ENCODE measurements around the gene ACTN2.

ACTN2 gene

DNA sequence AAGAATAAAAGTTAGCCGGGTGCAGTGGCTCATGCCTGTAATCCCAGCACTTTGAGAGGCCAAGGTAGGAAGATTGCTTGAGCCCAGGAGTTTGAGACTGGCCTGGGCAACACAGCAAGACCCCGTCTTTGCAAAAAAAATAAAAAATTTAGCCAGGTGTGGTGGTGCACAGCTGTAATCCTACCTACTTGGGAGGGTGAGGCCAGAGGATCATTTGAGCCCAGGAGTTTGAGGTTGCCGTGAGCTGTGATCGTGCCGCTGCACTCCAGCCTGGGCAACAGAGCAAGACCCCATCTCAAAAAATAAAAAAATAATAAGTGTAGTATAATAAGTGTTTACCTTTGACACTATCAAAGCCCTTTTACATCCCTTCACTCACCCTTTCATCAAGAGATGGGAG is 5.0 kb downstream of the ACTN2 start:
- no peak for DNase-seq (ENCODE audit: low spot score)

DNA sequence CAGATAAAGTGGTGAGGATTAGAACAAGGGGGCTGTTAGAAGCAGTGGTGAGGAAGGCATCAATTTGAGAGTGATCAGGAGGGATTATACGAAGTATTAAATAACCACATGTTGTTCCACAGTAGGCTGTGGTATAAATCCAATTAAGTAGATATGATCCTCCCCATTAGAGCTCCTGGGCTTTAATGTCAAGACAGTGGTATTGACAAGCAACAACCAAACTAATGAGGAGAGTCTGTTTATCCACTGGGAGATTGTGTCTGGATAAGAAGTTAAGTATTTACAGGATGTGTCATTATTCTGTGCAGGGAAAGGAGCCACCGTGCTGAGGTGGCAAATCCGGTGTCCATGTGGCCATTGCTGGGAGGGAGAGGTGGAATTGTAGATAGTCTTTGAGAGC is 5.8 kb downstream of the ACTN2 start:
- DNase-seq (ENCODE audit: low spot score), result no peak

DNA sequence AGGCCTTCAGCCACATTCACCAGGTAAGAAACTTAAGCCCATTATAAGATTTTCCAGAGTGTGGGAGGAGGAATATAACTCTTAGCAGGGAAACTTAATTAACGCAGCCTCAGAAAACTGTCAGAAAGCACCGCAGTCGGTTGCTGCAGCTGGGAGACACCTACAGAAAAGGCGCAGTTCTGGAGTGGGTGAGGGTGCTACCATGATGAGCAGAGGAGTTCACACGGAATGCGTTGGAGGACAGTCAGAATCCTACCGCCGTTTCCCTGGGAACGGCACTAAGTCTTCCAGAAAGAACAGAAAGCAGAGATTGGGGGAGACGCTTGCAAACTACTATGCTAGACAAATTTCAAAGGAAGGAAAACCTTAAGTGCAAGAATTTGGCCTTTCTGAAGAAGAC is 6.4 kb downstream of the ACTN2 start:
- no peak for DNase-seq (ENCODE audit: low spot score)

DNA sequence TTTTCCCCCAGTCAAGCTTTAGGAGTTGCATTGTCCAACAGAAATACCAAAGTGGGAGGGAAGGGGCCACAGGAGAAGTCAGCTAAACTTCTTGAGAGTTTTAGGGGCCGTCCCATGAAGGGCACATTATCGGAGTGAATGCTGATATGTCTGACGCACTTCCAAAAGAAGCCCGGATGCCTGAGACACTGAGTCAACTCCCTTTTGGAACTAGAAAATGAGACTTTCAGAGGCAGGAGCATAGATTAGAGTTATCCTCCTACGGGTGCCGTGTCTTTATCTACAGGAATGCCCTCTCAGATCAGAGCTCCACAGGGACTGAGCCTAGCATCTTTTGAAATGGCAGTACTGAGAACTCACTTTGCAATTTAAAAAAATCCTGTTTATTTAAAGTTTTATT is 13.1 kb downstream of the ACTN2 start:
- no peak for DNase-seq (ENCODE audit: low spot score)

GRCh38 chr1:236700903-236701302 is 14.6 kb downstream of the ACTN2 start:
- no peak for DNase-seq (ENCODE audit: low spot score)

- no peak for DNase-seq (ENCODE audit: low spot score)
Measured at GRCh38 chr1:236701782-236702181, 15.5 kb downstream of the ACTN2 start.

DNA sequence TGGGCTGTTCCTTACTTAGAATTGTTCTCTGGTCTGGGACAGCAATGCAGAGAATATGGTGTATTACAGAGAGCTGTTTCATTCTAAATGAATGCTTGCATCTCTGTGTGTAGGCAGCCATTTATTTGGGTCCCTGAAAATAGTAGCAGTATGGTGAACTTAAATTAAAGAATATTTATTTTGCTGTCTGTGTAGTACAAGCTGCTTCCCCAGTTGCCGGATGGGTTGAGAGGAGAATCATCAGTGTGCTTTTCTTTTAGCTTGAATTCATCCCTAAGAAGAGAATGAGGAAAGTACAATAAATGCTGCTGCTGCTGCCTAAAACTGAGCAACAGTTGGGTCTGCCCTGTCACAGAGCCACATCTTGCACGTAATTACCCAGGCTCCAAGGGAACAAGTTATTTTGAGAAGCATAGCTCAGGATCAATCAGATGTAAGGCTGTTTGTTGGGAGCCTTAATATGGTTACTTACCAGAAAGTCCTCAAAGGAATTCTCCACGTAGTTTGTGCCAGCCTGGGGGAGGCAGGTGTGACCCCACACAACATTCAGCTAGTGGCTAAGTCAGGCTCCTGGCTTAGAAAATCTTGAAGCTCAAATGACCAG is 16.6 kb downstream of the ACTN2 start:
- DNase-seq (ENCODE audit: low spot score), result no peak

DNA sequence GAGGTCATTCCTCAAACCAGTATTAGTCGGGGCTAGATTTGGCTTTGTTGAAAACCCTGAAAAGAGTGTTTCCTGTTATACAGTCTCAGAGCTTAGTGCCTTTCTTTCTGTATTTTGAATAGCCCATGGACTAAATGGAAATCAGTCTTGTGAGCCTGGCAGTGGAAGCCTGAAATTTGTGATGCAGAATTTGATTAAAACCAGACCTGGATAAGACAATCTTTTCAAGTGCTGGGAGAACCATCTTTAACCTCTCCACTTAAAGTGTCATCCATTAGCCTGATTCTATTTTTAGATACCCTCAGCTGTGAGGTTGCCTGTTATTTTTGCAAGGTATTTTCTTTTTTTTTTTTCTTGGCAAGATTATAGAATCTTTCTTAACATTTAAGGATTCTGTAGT is 19.5 kb downstream of the ACTN2 start:
- DNase-seq (ENCODE audit: low spot score), result no peak

DNA sequence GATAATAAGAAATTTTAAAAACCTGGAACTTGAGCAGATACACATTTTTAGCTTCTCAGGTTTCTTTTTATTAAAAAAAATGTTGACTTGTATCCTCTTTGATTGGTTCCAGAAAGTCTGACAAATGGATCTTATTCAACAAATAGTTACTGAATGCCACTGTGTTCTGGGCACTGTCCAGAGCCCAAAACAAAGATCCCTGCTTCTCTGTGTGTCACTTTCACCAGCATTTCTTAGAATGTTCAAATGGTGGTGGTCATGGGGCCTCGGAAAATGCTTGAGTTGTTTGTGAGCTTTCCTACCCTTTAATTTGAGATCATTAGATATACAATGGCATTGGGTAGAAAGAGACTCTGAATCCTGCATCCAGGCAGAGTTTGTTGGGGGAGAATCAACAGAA is 19.9 kb downstream of the ACTN2 start:
- DNase-seq (ENCODE audit: low spot score), result no peak

GRCh38 chr1:236710328-236710892 is 24.1 kb downstream of the ACTN2 start:
- DNase-seq (ENCODE audit: low spot score), result no peak

GRCh38 chr1:236716160-236716559 is 29.9 kb downstream of the ACTN2 start:
- no peak for DNase-seq (ENCODE audit: low spot score)

- no peak for DNase-seq (ENCODE audit: low spot score)
Measured at GRCh38 chr1:236717811-236718210, 31.5 kb downstream of the ACTN2 start.

DNA sequence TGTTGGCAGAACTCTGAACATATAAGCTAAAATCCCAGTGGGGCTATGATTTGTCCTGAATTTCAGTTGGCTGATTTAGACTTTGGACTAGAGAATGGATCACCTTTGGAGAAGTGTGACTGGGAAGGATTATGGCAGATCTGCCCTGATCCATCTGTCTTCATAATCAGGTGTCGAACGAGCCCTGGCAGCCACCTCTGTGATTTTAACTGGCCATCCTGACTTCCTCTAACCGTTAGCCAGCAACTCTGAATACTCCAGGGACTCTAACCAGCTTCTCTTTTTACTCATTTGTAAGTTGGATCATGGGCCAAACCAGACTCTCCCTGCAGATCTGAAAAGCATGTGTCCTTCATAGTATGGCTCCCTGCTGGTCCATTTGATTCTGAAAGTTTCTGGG is 32.0 kb downstream of the ACTN2 start:
- DNase-seq (ENCODE audit: low spot score), result no peak

GRCh38 chr1:236720206-236720605 is 33.9 kb downstream of the ACTN2 start:
- DNase-seq (ENCODE audit: low spot score), result no peak

DNA sequence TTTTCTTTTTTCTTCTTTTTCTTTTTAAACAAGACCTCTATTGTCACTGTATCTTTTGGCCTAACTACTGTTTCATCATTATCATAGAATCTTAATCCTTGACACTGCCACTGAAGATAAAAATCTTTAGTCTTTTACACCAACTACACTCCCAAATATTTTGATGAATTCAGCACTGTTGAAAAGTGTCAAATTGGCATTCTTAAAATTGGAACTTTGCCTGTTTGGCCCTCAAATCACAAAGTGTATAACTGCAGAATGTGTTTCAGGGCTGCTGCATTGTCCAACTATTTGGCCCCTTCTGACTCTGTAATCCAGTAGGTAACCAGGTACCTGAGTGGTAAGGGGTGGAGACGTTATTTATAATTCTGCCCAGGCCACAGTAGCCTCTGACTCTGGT is 34.3 kb downstream of the ACTN2 start:
- DNase-seq (ENCODE audit: low spot score), result no peak

- no peak for DNase-seq (ENCODE audit: low spot score)
Measured at GRCh38 chr1:236724049-236724448, 37.8 kb downstream of the ACTN2 start.

- no peak for DNase-seq (ENCODE audit: low spot score)
Measured at GRCh38 chr1:236724506-236724905, 38.2 kb downstream of the ACTN2 start.

DNA sequence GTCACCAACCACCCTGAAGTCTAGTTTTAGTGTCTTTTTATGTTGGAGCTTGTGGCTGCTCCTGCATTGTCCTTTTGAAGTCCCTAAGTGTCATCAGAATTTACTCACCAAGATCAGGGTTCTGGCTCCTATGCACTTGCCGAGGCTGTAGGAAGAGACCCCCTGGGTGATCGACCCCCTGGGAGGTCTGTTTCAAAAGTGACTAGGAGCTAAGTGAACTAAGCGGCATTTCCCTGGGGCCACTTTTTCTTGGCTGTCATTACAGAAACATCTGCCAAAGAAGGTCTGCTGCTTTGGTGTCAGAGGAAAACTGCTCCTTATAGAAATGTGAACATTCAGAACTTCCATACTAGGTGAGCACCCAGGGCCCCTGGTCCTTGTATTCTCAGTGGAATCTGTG is 39.4 kb downstream of the ACTN2 start:
- DNase-seq (ENCODE audit: low spot score), result no peak

GRCh38 chr1:236727521-236727920 is 41.2 kb downstream of the ACTN2 start:
- DNase-seq (ENCODE audit: low spot score), result no peak

- DNase-seq (ENCODE audit: low spot score), result no peak
Measured at GRCh38 chr1:236728752-236729151, 42.5 kb downstream of the ACTN2 start.

DNA sequence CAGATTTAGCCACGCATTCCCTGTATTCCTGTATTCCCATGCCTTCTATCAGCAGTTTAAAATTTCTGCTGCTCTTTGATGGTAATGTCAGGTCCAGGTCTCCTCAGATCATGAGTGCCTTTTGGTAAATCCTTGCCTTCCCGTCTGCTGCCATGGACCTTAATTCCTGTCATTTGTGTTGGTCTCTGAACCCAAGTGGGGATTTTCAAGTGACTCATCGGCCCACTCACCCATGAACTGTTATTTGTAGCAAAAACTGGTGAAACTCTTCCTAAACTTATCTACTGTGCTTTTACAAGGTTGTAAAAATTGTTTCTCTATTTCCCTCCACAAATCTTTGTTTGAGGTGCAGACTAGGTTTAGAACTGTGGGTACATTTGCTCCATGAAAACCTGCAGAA is 47.4 kb downstream of the ACTN2 start:
- no peak for DNase-seq (ENCODE audit: low spot score)

DNA sequence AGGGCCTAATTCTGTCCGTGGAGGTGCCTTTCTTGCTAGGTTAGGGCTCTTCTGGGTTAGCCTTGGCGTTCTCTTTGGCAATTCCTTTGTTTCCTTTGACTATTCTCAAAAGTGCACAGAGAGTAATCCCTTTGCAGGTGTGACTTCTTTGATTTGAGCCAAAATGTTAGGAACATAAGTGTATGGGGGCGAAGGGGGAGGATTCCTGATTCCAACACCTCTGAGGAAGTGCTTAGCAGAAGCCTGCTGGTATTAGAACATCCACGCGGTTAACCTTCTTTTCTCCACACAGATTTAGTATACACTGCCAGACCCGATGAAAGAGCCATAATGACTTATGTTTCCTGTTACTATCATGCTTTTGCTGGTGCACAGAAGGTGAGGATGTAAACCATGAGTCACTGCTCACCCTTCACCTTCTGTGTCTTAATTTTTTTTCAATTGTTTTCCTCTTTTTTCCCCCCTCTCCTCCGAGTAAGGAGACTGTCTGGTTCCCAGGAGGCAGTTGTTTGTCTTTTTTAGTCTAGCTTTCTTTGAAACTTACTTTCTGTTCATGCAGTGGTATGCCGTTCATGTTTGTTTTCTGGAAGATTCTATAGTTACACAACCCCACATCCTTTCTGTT is 48.0 kb downstream of the ACTN2 start:
- no peak for DNase-seq (ENCODE audit: low spot score)

DNA sequence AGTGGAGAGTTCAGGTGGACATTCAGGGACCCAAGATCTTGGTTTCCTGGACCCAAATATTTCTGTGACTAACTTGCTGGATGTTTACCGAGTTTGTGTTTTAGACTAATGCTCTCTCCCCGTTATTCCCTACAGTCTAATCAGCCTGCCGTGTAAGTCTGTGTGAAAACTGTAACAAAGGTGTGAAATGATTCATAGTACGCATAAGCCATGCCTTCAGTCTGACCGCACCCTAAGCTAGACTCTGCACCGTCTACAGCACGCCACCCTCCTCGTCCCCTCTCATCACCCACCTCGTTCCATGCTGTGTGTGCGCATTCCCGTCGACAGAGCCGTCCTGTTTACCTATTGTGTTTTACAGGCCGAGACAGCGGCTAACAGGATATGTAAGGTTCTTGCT is 50.5 kb downstream of the ACTN2 start:
- DNase-seq (ENCODE audit: low spot score), result no peak

- no peak for DNase-seq (ENCODE audit: low spot score)
Measured at GRCh38 chr1:236741753-236742152, 55.5 kb downstream of the ACTN2 start.

Data from hepatic stellate cell (primary cell).